ENCODE results near the gene TTF2. TPM values are rescaled to one million over a fixed set of nuclear protein-coding genes. Genes with fewer than 3 reads are reported as not detected.

TTF2 gene
- total RNA-seq, 1 donor from 2014 or later, result 14.3 TPM

- no peak for DNase-seq (ENCODE audit: low read depth)
- TF ChIP-seq CTCF (IDR thresholded peaks at IDR 0.05; ENCODE audit: insufficient read depth, low read length, poor library complexity, severe bottlenecking), result no peak
- peaks cover 6% of the 10 kb centered on the region for H3K36me3 ChIP-seq (ENCODE audit: control insufficient read depth, insufficient read depth, low read length)
- no peaks in the 10 kb centered on the region for H3K27me3 ChIP-seq (ENCODE audit: control insufficient read depth, insufficient read depth, low read length)
- H3K4me3 ChIP-seq (ENCODE audit: low read depth, low read length), result no peak overlapping the region
These were observed 24.1 kb downstream of the TTF2 start for GRCh38 chr1:117084231-117084630.

- DNase-seq (ENCODE audit: low read depth), result no peak
- no peak for TF ChIP-seq CTCF (IDR thresholded peaks at IDR 0.05; ENCODE audit: insufficient read depth, low read length, poor library complexity, severe bottlenecking)
- no peaks in the 10 kb centered on the region for H3K27me3 ChIP-seq (ENCODE audit: control insufficient read depth, insufficient read depth, low read length)
- H3K4me3 ChIP-seq (ENCODE audit: low read depth, low read length), result no peak overlapping the region
- peaks cover 4% of the 10 kb centered on the region for H3K36me3 ChIP-seq (ENCODE audit: control insufficient read depth, insufficient read depth, low read length)
These were observed 27.6 kb downstream of the TTF2 start for GRCh38 chr1:117087686-117088085.

GRCh38 chr1:117089996-117090395, 29.9 kb downstream of the TTF2 start:
- peaks cover 4% of the 10 kb centered on the region for H3K36me3 ChIP-seq (ENCODE audit: control insufficient read depth, insufficient read depth, low read length)
- no peaks in the 10 kb centered on the region for H3K27me3 ChIP-seq (ENCODE audit: control insufficient read depth, insufficient read depth, low read length)
- no peak for DNase-seq (ENCODE audit: low read depth)
- no peak overlapping the region for H3K4me3 ChIP-seq (ENCODE audit: low read depth, low read length)
- no peak for TF ChIP-seq CTCF (IDR thresholded peaks at IDR 0.05; ENCODE audit: insufficient read depth, low read length, poor library complexity, severe bottlenecking)

- TF ChIP-seq CTCF (IDR thresholded peaks at IDR 0.05; ENCODE audit: insufficient read depth, low read length, poor library complexity, severe bottlenecking), result no peak
- H3K4me3 ChIP-seq (ENCODE audit: low read depth, low read length), result no peak overlapping the region
- H3K36me3 ChIP-seq (ENCODE audit: control insufficient read depth, insufficient read depth, low read length), result peaks cover 2% of the 10 kb centered on the region
- DNase-seq (ENCODE audit: low read depth), result no peak
- no peaks in the 10 kb centered on the region for H3K27me3 ChIP-seq (ENCODE audit: control insufficient read depth, insufficient read depth, low read length)
These were observed 32.5 kb downstream of the TTF2 start for GRCh38 chr1:117092594-117092993.

GRCh38 chr1:117093091-117093534, 33.0 kb downstream of the TTF2 start:
- H3K27me3 ChIP-seq (ENCODE audit: control insufficient read depth, insufficient read depth, low read length), result no peaks in the 10 kb centered on the region
- TF ChIP-seq CTCF (IDR thresholded peaks at IDR 0.05; ENCODE audit: insufficient read depth, low read length, poor library complexity, severe bottlenecking), result no peak
- no peak overlapping the region for H3K4me3 ChIP-seq (ENCODE audit: low read depth, low read length)
- DNase-seq (ENCODE audit: low read depth), result peak; percentile 93
- peaks cover 2% of the 10 kb centered on the region for H3K36me3 ChIP-seq (ENCODE audit: control insufficient read depth, insufficient read depth, low read length)

GRCh38 chr1:117093870-117094621, 33.9 kb downstream of the TTF2 start:
- peak; percentile 42 for TF ChIP-seq CTCF (IDR thresholded peaks at IDR 0.05; ENCODE audit: insufficient read depth, low read length, poor library complexity, severe bottlenecking)
- DNase-seq (ENCODE audit: low read depth), result peak; percentile 61
- Histone ChIP-seq H3K27me3 (ENCODE audit: control insufficient read depth, insufficient read depth, low read length) (no peaks in the 10 kb centered on the region), H3K36me3 (ENCODE audit: control insufficient read depth, insufficient read depth, low read length) (no peaks in the 10 kb centered on the region), H3K4me3 (ENCODE audit: low read depth, low read length) (no peak overlapping the region)

Measured in kidney epithelial cell (primary cell).